Tibial artery (tissue), 4 donors: Measurements from ENCODE around the gene TMX1.

Experiments used
- DNase-seq, 2 donors: peaks; one replicate each; pipeline ENCODE4 v3.0.0-alpha.2; 2019
- H3K27ac ChIP-seq, 2 donors: fragments of 200-600 bp; sonication (generic) in 1 of 2; 1 replicate in 1 of 2; 2 replicates in 1 of 2; pipeline ENCODE4 v1.5.1; 2018 to 2019; ENCODE audit warnings: mild to moderate bottlenecking in 1 of 2
- H3K27me3 ChIP-seq, 2 donors: fragments of 200-600 bp; sonication (generic) in 1 of 2; one replicate each; pipeline versions ENCODE4 v1.5.1 to v1.6.0; 2016 to 2019
- H3K36me3 ChIP-seq, 3 donors: fragments of 200-600 bp; sonication (generic) in 2 of 3; one replicate each; pipeline ENCODE4 v1.5.1; 2016 to 2019; ENCODE audit warnings: mild to moderate bottlenecking in 2 of 3
- H3K4me1 ChIP-seq, 4 donors: fragments of 200-600 bp; sonication (generic) in 2 of 4; 1 replicate in 3 of 4; 2 replicates in 1 of 4; pipeline ENCODE4 v1.5.1; 2016 to 2019
- H3K4me3 ChIP-seq, 2 donors: fragments of 200-600 bp; sonication (generic) in 1 of 2; 1 replicate in 1 of 2; 2 replicates in 1 of 2; pipeline ENCODE4 v1.5.1; 2018 to 2019; ENCODE audit warnings: mild to moderate bottlenecking in 2 of 2
- H3K9me3 ChIP-seq, 3 donors: fragments of 200-600 bp; sonication (generic) in 1 of 3; one replicate each; pipeline ENCODE4 v1.5.1; 2016 to 2019
- intact Hi-C: fragments of 100-400 bp; cut with DNase I; formaldehyde crosslinking; loops from one replicate; pipeline ENCODE4 v1.15.0; 2023; ENCODE audit warnings: low total_unique reads
- TF ChIP-seq, protein P1 (sequence below), 2 experiments: fragments of 200-600 bp in 1 of 2; fragments of 450-650 bp in 1 of 2; IDR thresholded peaks; one replicate each; pipeline ENCODE4 v1.5.1; 2017 to 2019; ENCODE audit warnings: antibody characterized with exemption in 2 of 2, mild to moderate bottlenecking in 1 of 2, moderate library complexity in 1 of 2

TMX1 gene

DNA sequence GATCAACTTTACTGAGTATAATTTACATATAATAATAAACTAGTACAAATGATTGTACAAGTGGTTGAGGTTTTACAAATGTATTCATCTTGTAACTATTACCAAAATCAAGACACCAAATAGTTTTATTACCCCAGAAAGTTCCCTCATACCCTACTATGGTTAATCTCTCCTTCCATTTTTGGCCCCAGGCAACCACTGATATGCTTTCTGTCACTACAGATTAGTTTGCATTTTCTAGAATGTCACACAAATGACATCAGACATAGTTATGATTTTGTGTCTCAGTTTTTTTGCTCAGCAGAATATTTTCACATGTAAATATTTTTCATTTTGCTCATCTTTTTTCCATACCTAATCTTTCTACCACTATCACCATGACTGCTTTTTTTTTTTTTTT is 49.1 kb downstream of the TMX1 start:
- no peaks in the 10 kb centered on the region for H3K9me3 ChIP-seq
- TF ChIP-seq, protein P1, sequence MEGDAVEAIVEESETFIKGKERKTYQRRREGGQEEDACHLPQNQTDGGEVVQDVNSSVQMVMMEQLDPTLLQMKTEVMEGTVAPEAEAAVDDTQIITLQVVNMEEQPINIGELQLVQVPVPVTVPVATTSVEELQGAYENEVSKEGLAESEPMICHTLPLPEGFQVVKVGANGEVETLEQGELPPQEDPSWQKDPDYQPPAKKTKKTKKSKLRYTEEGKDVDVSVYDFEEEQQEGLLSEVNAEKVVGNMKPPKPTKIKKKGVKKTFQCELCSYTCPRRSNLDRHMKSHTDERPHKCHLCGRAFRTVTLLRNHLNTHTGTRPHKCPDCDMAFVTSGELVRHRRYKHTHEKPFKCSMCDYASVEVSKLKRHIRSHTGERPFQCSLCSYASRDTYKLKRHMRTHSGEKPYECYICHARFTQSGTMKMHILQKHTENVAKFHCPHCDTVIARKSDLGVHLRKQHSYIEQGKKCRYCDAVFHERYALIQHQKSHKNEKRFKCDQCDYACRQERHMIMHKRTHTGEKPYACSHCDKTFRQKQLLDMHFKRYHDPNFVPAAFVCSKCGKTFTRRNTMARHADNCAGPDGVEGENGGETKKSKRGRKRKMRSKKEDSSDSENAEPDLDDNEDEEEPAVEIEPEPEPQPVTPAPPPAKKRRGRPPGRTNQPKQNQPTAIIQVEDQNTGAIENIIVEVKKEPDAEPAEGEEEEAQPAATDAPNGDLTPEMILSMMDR (IDR thresholded peaks at IDR 0.05), result no peak
- intact Hi-C loops, result loop anchor here (10.0 kb wide), 1 partner anchor 366 kb away; the partner anchor contains the start of gene FRMD6
- H3K4me1 ChIP-seq, result peaks cover 0 to 10% (median 5%) of the 10 kb centered on the region in 4 donors
- no peaks in the 10 kb centered on the region for H3K36me3 ChIP-seq
- no peak overlapping the region for H3K4me3 ChIP-seq
- H3K27ac ChIP-seq, result no peak overlapping the region
- no peak for DNase-seq
- no peaks in the 10 kb centered on the region for H3K27me3 ChIP-seq

DNA sequence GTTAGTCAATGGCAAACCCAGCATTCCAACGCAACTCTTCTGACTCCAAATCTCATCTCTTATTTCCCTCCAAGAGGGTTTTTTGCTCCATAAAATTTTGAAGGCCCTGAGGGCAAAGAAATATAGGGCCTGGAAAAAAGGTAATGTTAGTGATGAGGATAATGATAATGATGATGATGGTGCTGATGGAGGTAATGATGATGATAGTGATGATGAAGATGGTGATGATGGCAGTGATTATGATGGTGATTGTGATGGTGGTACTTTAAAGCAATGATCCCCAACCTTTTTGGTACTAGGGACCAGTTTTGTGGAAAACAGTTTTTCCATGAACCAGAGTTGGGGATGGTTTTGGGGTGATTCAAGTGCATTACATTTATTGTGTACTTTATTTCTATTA is 50.1 kb downstream of the TMX1 start:
- no peaks in the 10 kb centered on the region for H3K9me3 ChIP-seq
- H3K27me3 ChIP-seq, result no peaks in the 10 kb centered on the region
- no peak overlapping the region for H3K4me3 ChIP-seq
- H3K4me1 ChIP-seq, result peaks cover 0 to 10% (median 5%) of the 10 kb centered on the region in 4 donors
- intact Hi-C loops, result no loop called here
- H3K36me3 ChIP-seq, result no peaks in the 10 kb centered on the region
- DNase-seq, result no peak
- no peak overlapping the region for H3K27ac ChIP-seq
- TF ChIP-seq, protein P1 (IDR thresholded peaks at IDR 0.05), result no peak

GRCh38 chr14:51291016-51291415 is 51.0 kb downstream of the TMX1 start:
- H3K4me3 ChIP-seq, result no peak overlapping the region
- intact Hi-C loops, result no loop called here
- H3K36me3 ChIP-seq, result no peaks in the 10 kb centered on the region
- no peak for DNase-seq
- no peaks in the 10 kb centered on the region for H3K27me3 ChIP-seq
- TF ChIP-seq, protein P1 (IDR thresholded peaks at IDR 0.05), result no peak
- no peaks in the 10 kb centered on the region for H3K9me3 ChIP-seq
- no peak overlapping the region for H3K27ac ChIP-seq
- H3K4me1 ChIP-seq, result peaks cover 0 to 10% (median 5%) of the 10 kb centered on the region in 4 donors

GRCh38 chr14:51293149-51293911 is 53.3 kb downstream of the TMX1 start:
- Histone ChIP-seq H3K4me1 (peaks cover 0 to 10% (median 5%) of the 10 kb centered on the region in 4 donors), H3K9me3 (no peaks in the 10 kb centered on the region), H3K27me3 (no peaks in the 10 kb centered on the region), H3K27ac (peak overlapping the region; percentile 42 to 47), H3K36me3 (no peaks in the 10 kb centered on the region), H3K4me3 (no peak overlapping the region)
- peak in 1 of 2 donors; percentile 34 for DNase-seq
- TF ChIP-seq, protein P1 (IDR thresholded peaks at IDR 0.05), result no peak
- intact Hi-C loops, result no loop called here

DNA sequence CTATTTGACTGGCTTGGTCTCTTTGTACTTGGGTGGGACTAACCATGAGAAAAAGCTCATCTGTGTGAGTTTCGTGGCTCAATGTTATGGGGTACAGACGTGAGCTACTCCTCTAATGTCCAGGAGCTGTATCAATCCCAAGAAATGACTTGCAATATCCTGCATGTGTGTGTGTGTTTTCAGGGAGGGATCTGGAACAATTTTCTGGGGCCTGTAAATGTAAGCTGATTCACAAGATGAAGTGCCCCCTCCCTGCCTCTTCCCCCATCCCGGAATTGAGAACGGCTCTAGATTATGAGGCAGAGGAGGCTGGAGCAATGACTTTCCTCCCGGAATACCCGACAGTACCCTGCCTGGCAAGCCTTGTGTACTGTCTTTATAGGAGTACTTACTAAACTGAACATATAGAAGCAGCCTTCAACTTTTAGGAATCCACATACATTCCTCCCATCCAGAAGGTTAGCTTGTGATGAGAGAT is 53.9 kb downstream of the TMX1 start:
- Histone ChIP-seq H3K4me1 (peaks cover 0 to 10% (median 5%) of the 10 kb centered on the region in 4 donors), H3K36me3 (no peaks in the 10 kb centered on the region), H3K27ac (peak overlapping the region in 1 of 2 donors; percentile 47), H3K27me3 (no peaks in the 10 kb centered on the region), H3K4me3 (no peak overlapping the region), H3K9me3 (no peaks in the 10 kb centered on the region)
- TF ChIP-seq, protein P1 (IDR thresholded peaks at IDR 0.05), result no peak
- intact Hi-C loops, result no loop called here
- DNase-seq, result no peak
